ENCODE measurements around the gene SLC35G3. TPM values are rescaled to one million over a fixed set of nuclear protein-coding genes. Genes with fewer than 3 reads are reported as not detected.

The SLC35G3 gene
- total RNA-seq, 1 experiment from 2014 or later: not detected

DNA sequence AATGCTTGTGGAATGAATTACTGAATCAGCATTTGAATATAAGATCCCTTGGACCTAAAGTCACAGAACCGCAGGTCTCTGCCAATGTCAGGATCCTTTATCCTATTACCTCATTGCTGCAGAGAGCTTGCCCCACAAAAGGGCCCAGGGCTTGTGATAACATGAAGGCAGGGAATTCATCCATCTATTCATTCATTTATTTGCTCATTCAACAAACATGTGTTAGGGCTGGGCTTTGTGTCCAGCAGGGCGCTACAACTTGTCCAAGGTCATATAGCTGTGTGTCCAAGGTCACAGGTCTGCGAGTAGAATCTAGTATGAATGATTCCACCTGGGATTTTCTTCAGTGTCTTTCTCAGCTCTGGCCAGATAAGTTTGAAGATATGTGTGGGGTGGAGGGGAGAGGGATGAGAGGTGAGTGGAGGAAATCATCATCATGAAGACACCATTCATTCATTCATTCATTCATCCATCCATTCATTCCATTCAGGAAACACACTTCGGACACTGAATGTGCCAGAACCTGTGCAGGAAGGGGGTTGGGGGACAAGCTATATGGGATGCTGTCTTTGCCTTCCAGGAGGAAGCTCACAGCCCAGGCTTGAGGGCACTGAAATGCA lies 47.9 kb downstream of the SLC35G3 start:
- H3K27ac ChIP-seq: no peak overlapping the region
- ChIA-PET POLR2A (ENCODE audit: unreplicated experiment) (no interaction called here), CTCF (no interaction called here)
- peaks cover 6% of the 10 kb centered on the region for H3K79me2 ChIP-seq (ENCODE audit: low read depth)
- intact Hi-C loops (cut with micrococcal nuclease; ENCODE audit: unreplicated experiment): loop anchor here (10.0 kb wide), 1 partner anchor 168 kb away; no protein-coding TSS in a partner anchor
- no TSS peak for BruUV-seq (replicated peaks)
- no peaks in the 10 kb centered on the region for H3K9me3 ChIP-seq (ENCODE audit: insufficient read depth, low read depth)
- TF ChIP-seq CTCF (conservative IDR thresholded peaks at IDR 0.05) (no peak), EZH2 (IDR thresholded peaks at IDR 0.05; ENCODE audit: low read depth) (no peak)
- no peaks in the 10 kb centered on the region for H3F3A ChIP-seq (ENCODE audit: insufficient read depth, low read depth)
- no peaks in the 10 kb centered on the region for H3K9me2 ChIP-seq (ENCODE audit: insufficient read depth)
- H3K36me3 ChIP-seq (ENCODE audit: low read depth): no peaks in the 10 kb centered on the region
- H3K4me1 ChIP-seq (replicated peaks; ENCODE audit: insufficient read depth): no peaks in the 10 kb centered on the region
- H3K27me3 ChIP-seq (ENCODE audit: insufficient read depth, low read depth): peaks cover 24% of the 10 kb centered on the region
- H3K4me2 ChIP-seq: no peak overlapping the region
- H3K4me3 ChIP-seq: no peak overlapping the region
- DNase-seq: no peak
- H4K20me1 ChIP-seq (ENCODE audit: insufficient read depth): no peaks in the 10 kb centered on the region
- H2AFZ ChIP-seq: no peak overlapping the region

DNA sequence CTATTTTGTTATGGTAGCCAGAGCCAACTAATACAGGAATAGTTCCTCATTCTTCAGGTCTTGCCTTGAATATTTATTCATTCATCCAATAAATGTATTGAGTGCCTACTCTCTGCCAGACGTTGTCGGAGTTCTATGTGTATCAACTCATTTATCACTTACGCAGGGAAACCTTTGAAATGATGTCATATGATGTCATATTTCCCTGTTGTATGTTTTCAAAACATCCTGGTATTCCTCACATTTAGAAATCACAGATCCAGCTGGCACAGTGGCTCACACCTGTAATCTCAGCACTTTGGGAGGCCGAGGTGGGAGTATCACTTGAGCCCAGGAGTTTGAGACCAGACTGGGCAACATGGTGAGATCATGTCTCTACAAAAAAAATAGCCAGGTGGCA lies 49.4 kb downstream of the SLC35G3 start:
- intact Hi-C loops (cut with micrococcal nuclease; ENCODE audit: unreplicated experiment): loop anchor here (5.0 to 10.0 kb wide), 5 partner anchors 97 to 387 kb away; partner anchors contain the start of genes SLFN12 and SLFN5
- Histone ChIP-seq H3K27me3 (ENCODE audit: insufficient read depth, low read depth) (peaks cover 24% of the 10 kb centered on the region), H4K20me1 (ENCODE audit: insufficient read depth) (no peaks in the 10 kb centered on the region), H3F3A (ENCODE audit: insufficient read depth, low read depth) (no peaks in the 10 kb centered on the region), H3K27ac (no peak overlapping the region), H3K36me3 (ENCODE audit: low read depth) (no peaks in the 10 kb centered on the region), H2AFZ (no peak overlapping the region), H3K9me2 (ENCODE audit: insufficient read depth) (no peaks in the 10 kb centered on the region), H3K79me2 (ENCODE audit: low read depth) (peaks cover 20% of the 10 kb centered on the region), H3K4me1 (replicated peaks; ENCODE audit: insufficient read depth) (peaks cover 6% of the 10 kb centered on the region), H3K4me3 (no peak overlapping the region), H3K4me2 (no peak overlapping the region), H3K9me3 (ENCODE audit: insufficient read depth, low read depth) (no peaks in the 10 kb centered on the region)
- no TSS peak for BruUV-seq (replicated peaks)
- TF ChIP-seq CTCF (conservative IDR thresholded peaks at IDR 0.05) (no peak), EZH2 (IDR thresholded peaks at IDR 0.05; ENCODE audit: low read depth) (no peak)
- no peak for DNase-seq
- ChIA-PET CTCF (no interaction called here), POLR2A (ENCODE audit: unreplicated experiment) (no interaction called here)

Other genes starting within 250 kb of the SLC35G3 start
- gene CCT6B, start 232.9 kb downstream of the SLC35G3 start, total RNA-seq (2021): 3.7 and 8.5 TPM in 2 replicates
- gene ZNF830, start 232.9 kb downstream of the SLC35G3 start, total RNA-seq (2021): 13.6 and 13.9 TPM in 2 replicates
- gene LIG3, start 213.9 kb downstream of the SLC35G3 start, total RNA-seq (2021): 25.0 and 25.5 TPM in 2 replicates
- gene RFFL, start 130.7 kb downstream of the SLC35G3 start, total RNA-seq (2021): 36.7 and 38.1 TPM in 2 replicates
- gene RAD51D, start 74.5 kb downstream of the SLC35G3 start, total RNA-seq (2021): 7.8 and 9.7 TPM in 2 replicates
- gene FNDC8, start 72.8 kb downstream of the SLC35G3 start, total RNA-seq (2021): not detected in 2 replicates
- gene NLE1, start 52.1 kb downstream of the SLC35G3 start, total RNA-seq (2021): 16.4 and 20.8 TPM in 2 replicates
- not detected in 2 replicates for gene UNC45B, start 46.6 kb downstream of the SLC35G3 start, total RNA-seq (2021)
- gene SLFN5, start 48.7 kb upstream of the SLC35G3 start, total RNA-seq (2021): 16.1 and 17.3 TPM in 2 replicates
- gene SLFN11, start 179.2 kb upstream of the SLC35G3 start, total RNA-seq (2021): 0.46 and 0.53 TPM in 2 replicates
- 9.7 and 14.3 TPM in 2 replicates for gene SLFN12, start 238.1 kb upstream of the SLC35G3 start, total RNA-seq (2021)

All from PC-9 (cell line).